CD4-positive, alpha-beta memory T cell (primary cell): ENCODE results near the gene PTGES3. TPM values are rescaled to one million over a fixed set of nuclear protein-coding genes. Genes with fewer than 3 reads are reported as not detected.

ENCODE experiments used
- CTCF ChIA-PET: fragments of 350-600 bp; sonication (Branson Sonifier 250); formaldehyde crosslinking; loops from one replicate; lab custom pipeline; 2021; ENCODE audit warnings: inconsistent platforms; ENCODE audit not compliant: partially characterized antibody; lab: Charles Lee
- POLR2A ChIA-PET: fragments of 350-600 bp; sonication (Branson Sonifier 250); formaldehyde crosslinking; loops from one replicate; lab custom pipeline; 2021; ENCODE audit not compliant: partially characterized antibody; lab: Charles Lee
- DNase-seq, 5 donors: peaks; one replicate each; pipeline versions ENCODE4 v3.0.0 to v3.0.0-alpha.2; 2020 to 2022; ENCODE audit warnings: mixed read lengths in 1 of 5
- H3K27ac ChIP-seq: one replicate; pipeline ENCODE4 v1.7.0; 2013; ENCODE audit warnings: low read depth, low read length
- H3K27me3 ChIP-seq: 2 replicates; pipeline ENCODE4 v1.7.0; 2013; ENCODE audit warnings: mild to moderate bottlenecking, low read length, moderate library complexity; ENCODE audit not compliant: insufficient read depth
- H3K36me3 ChIP-seq: 2 replicates; pipeline ENCODE4 v1.7.0; 2013; ENCODE audit warnings: mild to moderate bottlenecking, low read length, moderate library complexity; ENCODE audit not compliant: insufficient read depth
- H3K4me1 ChIP-seq: 2 replicates; pipeline ENCODE4 v1.7.0; 2013; ENCODE audit warnings: mild to moderate bottlenecking, low read length, moderate library complexity; ENCODE audit not compliant: insufficient read depth
- H3K4me3 ChIP-seq, 2 donors: one replicate each; pipeline ENCODE4 v1.7.0; 2013; ENCODE audit warnings: low read length in 2 of 2, mild to moderate bottlenecking in 1 of 2
- H3K9me3 ChIP-seq, 2 donors: one replicate each; pipeline ENCODE4 v1.7.0; 2013; ENCODE audit warnings: low read length in 2 of 2, control low read depth in 1 of 2; ENCODE audit not compliant: control insufficient read depth in 1 of 2
- H3K27ac Mint-ChIP-seq, 7 donors: one replicate each; pipeline ENCODE4 v1.8.0; 2020 to 2021; ENCODE audit warnings: mixed read lengths in 7 of 7, mild to moderate bottlenecking in 6 of 7, inconsistent platforms in 3 of 7, moderate library complexity in 3 of 7
- H3K27me3 Mint-ChIP-seq, 2 donors: one replicate each; pipeline ENCODE4 v1.8.0; 2020 to 2021; ENCODE audit warnings: mixed read lengths in 2 of 2
- H3K36me3 Mint-ChIP-seq, 2 donors: one replicate each; pipeline ENCODE4 v1.8.0; 2020 to 2021; ENCODE audit warnings: mixed read lengths in 2 of 2, inconsistent platforms in 1 of 2, mild to moderate bottlenecking in 1 of 2
- H3K4me1 Mint-ChIP-seq, 4 donors: one replicate each; pipeline ENCODE4 v1.8.0; 2020 to 2021; ENCODE audit warnings: mixed read lengths in 4 of 4, mild to moderate bottlenecking in 1 of 4
- H3K4me3 Mint-ChIP-seq, 8 donors: one replicate each; pipeline ENCODE4 v1.8.0; 2020 to 2021; ENCODE audit warnings: mixed read lengths in 8 of 8, mild to moderate bottlenecking in 7 of 8, moderate library complexity in 6 of 8, inconsistent platforms in 3 of 8
- H3K9me3 Mint-ChIP-seq, 8 donors: one replicate each; pipeline ENCODE4 v1.8.0; 2020 to 2021; ENCODE audit warnings: mixed read lengths in 8 of 8, mild to moderate bottlenecking in 5 of 8, inconsistent platforms in 3 of 8, moderate library complexity in 1 of 8
- intact Hi-C: fragments of 100-400 bp; cut with micrococcal nuclease; formaldehyde crosslinking; loops from one replicate; pipeline ENCODE4 v1.15.1; 2023
- polyA plus RNA-seq, 2 donors: library from polyadenylated mRNA; unstranded; fragments of 300-500 nt; fragmentation: Illumina TruSeq; gene quantifications; one replicate each; pipeline ENCODE4 v1.2.3, GENCODE V29; 2021
- total RNA-seq, 2 experiments: library from RNA; stranded (reverse); gene quantifications; one replicate each; pipeline ENCODE4 v1.2.3, GENCODE V29; 2021

PTGES3 gene
- total and polyA plus RNA-seq, 4 experiments from 2014 or later: 191 to 353 (median 228) TPM

- Histone ChIP-seq H3K36me3 (peaks cover 4% of the 10 kb centered on the region), H3K27me3 (no peaks in the 10 kb centered on the region), H3K27ac (peak overlapping the region; percentile 47), H3K4me3 (peak overlapping the region in 1 of 2 donors; percentile 17), H3K9me3 (no peaks in the 10 kb centered on the region), H3K4me1 (peaks cover 68% of the 10 kb centered on the region)
- Mint-ChIP-seq H3K36me3 (peaks cover 4 to 37% of the 10 kb centered on the region in 2 donors), H3K4me3 (peak overlapping the region; percentile 74 to 99 (median 98)), H3K27ac (peak overlapping the region; percentile 67 to 99 (median 82)), H3K9me3 (peaks cover 0 to 2% (median 0%) of the 10 kb centered on the region in 8 donors), H3K27me3 (no peaks in the 10 kb centered on the region), H3K4me1 (peaks cover 41 to 91% (median 63%) of the 10 kb centered on the region in 4 donors)
- ChIA-PET CTCF (interaction anchor here (1.2 to 2.5 kb wide), 2 partner anchors 56 to 119 kb away, joined by 4 to 7 read pairs; partner anchors contain the start of gene PTGES3), POLR2A (interaction anchor here (0.6 to 10.0 kb wide), 3 partner anchors 13 to 55 kb away, joined by 3 to 210 read pairs (median 117); partner anchors contain the start of genes ATP5F1B and PTGES3)
- intact Hi-C loops: loop anchor here (10.0 kb wide), 2 partner anchors 602 to 808 kb away; partner anchors contain the start of gene DNAJC14
- DNase-seq: no peak
Measured at GRCh38 chr12:56632701-56633467, 55.2 kb downstream of the PTGES3 start.

- Mint-ChIP-seq H3K4me3 (peak overlapping the region; percentile 67 to 99 (median 92)), H3K36me3 (peaks cover 0 to 30% of the 10 kb centered on the region in 2 donors), H3K27me3 (no peaks in the 10 kb centered on the region), H3K4me1 (peaks cover 40 to 88% (median 61%) of the 10 kb centered on the region in 4 donors), H3K27ac (peak overlapping the region in 6 of 7 donors; percentile 52 to 99 (median 90)), H3K9me3 (peaks cover 0 to 2% (median 0%) of the 10 kb centered on the region in 8 donors)
- peaks cover 73% of the 10 kb centered on the region for H3K4me1 ChIP-seq
- no peaks in the 10 kb centered on the region for H3K36me3 ChIP-seq
- peak overlapping the region; percentile 47 for H3K27ac ChIP-seq
- CTCF ChIA-PET: no interaction called here
- DNase-seq: peak in 4 of 5 donors; percentile 22 to 61 (median 28)
- intact Hi-C loops: loop anchor here (10.0 kb wide), 2 partner anchors 603 to 807 kb away; partner anchors contain the start of gene DNAJC14
- H3K27me3 ChIP-seq: no peaks in the 10 kb centered on the region
- peak overlapping the region in 1 of 2 donors; percentile 17 for H3K4me3 ChIP-seq
- POLR2A ChIA-PET: interaction anchor here (0.6 to 10.0 kb wide), 5 partner anchors 11 to 398 kb away, joined by 3 to 210 read pairs (median 4); partner anchors contain the start of genes ATP5F1B and PTGES3
- no peaks in the 10 kb centered on the region for H3K9me3 ChIP-seq
Measured at GRCh38 chr12:56631790-56632700, 56.0 kb downstream of the PTGES3 start.

GRCh38 chr12:56630180-56630632 lies 57.9 kb downstream of the PTGES3 start, which contains the start of gene BAZ2A:
Gene BAZ2A, minus strand, starts transcription at chr12:56630326. Its CDS starts 12,796 bp downstream, at chr12:56617530.
- CTCF ChIA-PET: interaction anchor here (1.0 kb wide), 1 partner anchor 371 kb away, joined by 3 read pairs; no protein-coding TSS in a partner anchor
- Histone ChIP-seq H3K27me3 (no peaks in the 10 kb centered on the region), H3K4me3 (peak within 1 kb of the TSS; percentile 90 to 98), H3K9me3 (no peaks in the 10 kb centered on the region), H3K27ac (peak within 1 kb of the TSS; percentile 93), H3K36me3 (peaks cover 4% of the 10 kb centered on the region), H3K4me1 (peaks cover 76% of the 10 kb centered on the region)
- Mint-ChIP-seq H3K27me3 (no peaks in the 10 kb centered on the region), H3K9me3 (peaks cover 0 to 2% (median 0%) of the 10 kb centered on the region in 8 donors), H3K36me3 (peaks cover 3 to 38% of the 10 kb centered on the region in 2 donors), H3K4me1 (peaks cover 43 to 82% (median 63%) of the 10 kb centered on the region in 4 donors), H3K4me3 (peak within 1 kb of the TSS; percentile 86 to 99 (median 92)), H3K27ac (peak within 1 kb of the TSS; percentile 82 to 98 (median 94))
- DNase-seq: peak; percentile 80 to 86 (median 83)
- POLR2A ChIA-PET: interaction anchor here (0.7 to 10.0 kb wide), 14 partner anchors 9 to 893 kb away, joined by 3 to 210 read pairs (median 10); partner anchors contain the start of genes ATP5F1B, NAB2, NACA and PTGES3
- intact Hi-C loops: loop anchor here (1.0 to 10.0 kb wide), 3 partner anchors 58 to 805 kb away; partner anchors contain the start of genes DNAJC14 and PTGES3

- Histone ChIP-seq H3K27me3 (no peaks in the 10 kb centered on the region), H3K27ac (peak overlapping the region; percentile 93), H3K36me3 (peaks cover 4% of the 10 kb centered on the region), H3K9me3 (no peaks in the 10 kb centered on the region), H3K4me1 (peaks cover 80% of the 10 kb centered on the region), H3K4me3 (peak overlapping the region; percentile 90 to 98)
- peaks cover 0 to 2% (median 0%) of the 10 kb centered on the region in 8 donors for H3K9me3 Mint-ChIP-seq
- ChIA-PET CTCF (interaction anchor here (0.7 to 2.2 kb wide), 12 partner anchors 16 to 371 kb away, joined by 3 to 11 read pairs (median 3); partner anchors contain the start of genes ATP5F1B and NACA), POLR2A (interaction anchor here (0.6 to 10.0 kb wide), 30 partner anchors 10 to 512 kb away, joined by 3 to 210 read pairs (median 6); partner anchors contain the start of genes ATP5F1B, NAB2, NACA and PTGES3)
- peaks cover 3 to 36% of the 10 kb centered on the region in 2 donors for H3K36me3 Mint-ChIP-seq
- peaks cover 41 to 79% (median 62%) of the 10 kb centered on the region in 4 donors for H3K4me1 Mint-ChIP-seq
- peak overlapping the region; percentile 86 to 95 (median 92) for H3K4me3 Mint-ChIP-seq
- H3K27ac Mint-ChIP-seq: peak overlapping the region; percentile 82 to 98 (median 93)
- intact Hi-C loops: loop anchor here (1.0 to 10.0 kb wide), 4 partner anchors 17 to 805 kb away; partner anchors contain the start of genes DNAJC14 and PTGES3
- H3K27me3 Mint-ChIP-seq: no peaks in the 10 kb centered on the region
- DNase-seq: peak; percentile 35 to 76 (median 38)
Measured at GRCh38 chr12:56629459-56630179, 58.5 kb downstream of the PTGES3 start.

- ChIA-PET CTCF (interaction anchor here (0.7 to 2.2 kb wide), 19 partner anchors 8 to 483 kb away, joined by 3 to 30 read pairs (median 4); partner anchors contain the start of genes ATP5F1B, NACA and SMARCC2), POLR2A (interaction anchor here (0.6 to 10.0 kb wide), 34 partner anchors 8 to 1070 kb away, joined by 3 to 210 read pairs (median 5); partner anchors contain the start of genes ATP5F1B, NAB2, NACA and PTGES3)
- Histone ChIP-seq H3K4me1 (peaks cover 81% of the 10 kb centered on the region), H3K4me3 (peak overlapping the region; percentile 90 to 98), H3K9me3 (no peaks in the 10 kb centered on the region), H3K27me3 (no peaks in the 10 kb centered on the region), H3K36me3 (peaks cover 4% of the 10 kb centered on the region), H3K27ac (peak overlapping the region; percentile 93)
- Mint-ChIP-seq H3K36me3 (peaks cover 3 to 39% of the 10 kb centered on the region in 2 donors), H3K4me1 (peaks cover 42 to 79% (median 64%) of the 10 kb centered on the region in 4 donors), H3K4me3 (peak overlapping the region; percentile 86 to 95 (median 92)), H3K27ac (peak overlapping the region; percentile 82 to 98 (median 93)), H3K9me3 (peaks cover 0 to 2% (median 0%) of the 10 kb centered on the region in 8 donors), H3K27me3 (no peaks in the 10 kb centered on the region)
- peak; percentile 71 to 85 (median 74) for DNase-seq
- intact Hi-C loops: loop anchor here (1.0 kb wide), 1 partner anchor 17 kb away; no protein-coding TSS in a partner anchor
Measured at GRCh38 chr12:56628671-56629458, 59.2 kb downstream of the PTGES3 start.
